SK-N-SH (cell line): ENCODE data around the gene SIRT3. TPM values are rescaled to one million over a fixed set of nuclear protein-coding genes. Genes with fewer than 3 reads are reported as not detected.

Experiments used
- polyA plus RNA-seq, 3 experiments: library from polyadenylated mRNA; depleted of rRNA; stranded (reverse); fragments of >200 nt; gene quantifications; 2 replicates each; pipeline ENCODE4 v1.2.3, GENCODE V29; 2012

Gene SIRT3
- polyA plus RNA-seq, 1 of the 3 experiments (the other 2 are of a cell fraction), result 34.4 TPM

Other genes starting within 250 kb of the SIRT3 start
- gene SCGB1C1, start 43.3 kb downstream of the SIRT3 start, polyA plus RNA-seq (2012; rRNA removed), result not detected in 2 replicates
- gene BET1L, start 28.9 kb downstream of the SIRT3 start, polyA plus RNA-seq (2012; rRNA removed), result 56.9 and 67.5 TPM in 2 replicates
- gene RIC8A, start 28.6 kb downstream of the SIRT3 start, polyA plus RNA-seq (2012; rRNA removed), result 115 and 127 TPM in 2 replicates
- gene PSMD13, start 634 bp upstream of the SIRT3 start, polyA plus RNA-seq (2012; rRNA removed), result 196 and 227 TPM in 2 replicates
- not detected in 2 replicates for gene NLRP6, start 42.1 kb upstream of the SIRT3 start, polyA plus RNA-seq (2012; rRNA removed)
- 19.9 and 26.5 TPM in 2 replicates for gene PGGHG, start 52.8 kb upstream of the SIRT3 start, polyA plus RNA-seq (2012; rRNA removed)
- not detected in 2 replicates for gene IFITM5, start 63.2 kb upstream of the SIRT3 start, polyA plus RNA-seq (2012; rRNA removed)
- 398 and 518 TPM in 2 replicates for gene IFITM2, start 71.5 kb upstream of the SIRT3 start, polyA plus RNA-seq (2012; rRNA removed)
- gene IFITM1, start 77.7 kb upstream of the SIRT3 start, polyA plus RNA-seq (2012; rRNA removed), result 15.3 and 19.4 TPM in 2 replicates
- gene IFITM3, start 84.5 kb upstream of the SIRT3 start, polyA plus RNA-seq (2012; rRNA removed), result 229 and 326 TPM in 2 replicates
- gene B4GALNT4, start 133.2 kb upstream of the SIRT3 start, polyA plus RNA-seq (2012; rRNA removed), result 58.6 and 66.7 TPM in 2 replicates
- 1.4 and 2.4 TPM in 2 replicates for gene PKP3, start 157.9 kb upstream of the SIRT3 start, polyA plus RNA-seq (2012; rRNA removed)
- 22.4 and 32.5 TPM in 2 replicates for gene SIGIRR, start 178.7 kb upstream of the SIRT3 start, polyA plus RNA-seq (2012; rRNA removed)
- 0.06 and 0.12 TPM in 2 replicates for gene ANO9, start 205.7 kb upstream of the SIRT3 start, polyA plus RNA-seq (2012; rRNA removed)
- gene PTDSS2, start 213.9 kb upstream of the SIRT3 start, polyA plus RNA-seq (2012; rRNA removed), result 25.6 and 28.6 TPM in 2 replicates